NCI-H187 treated with DMSO at 0.1 percent for 48 hours (cell line): Measurements from ENCODE around the gene TBPL1.
A peak's percentile ranks its signal among the peaks of the same experiment; 100 is the strongest.
"Not testable (repeated sequence)": the region's sequence is repeated elsewhere in the genome, so short reads cannot be mapped to it uniquely, and the experiment has no call there.

Experiments
- DNase-seq: peaks from one replicate; lab custom pipeline; 2025; lab: John Stamatoyannopoulos, UW

TBPL1 gene

DNA sequence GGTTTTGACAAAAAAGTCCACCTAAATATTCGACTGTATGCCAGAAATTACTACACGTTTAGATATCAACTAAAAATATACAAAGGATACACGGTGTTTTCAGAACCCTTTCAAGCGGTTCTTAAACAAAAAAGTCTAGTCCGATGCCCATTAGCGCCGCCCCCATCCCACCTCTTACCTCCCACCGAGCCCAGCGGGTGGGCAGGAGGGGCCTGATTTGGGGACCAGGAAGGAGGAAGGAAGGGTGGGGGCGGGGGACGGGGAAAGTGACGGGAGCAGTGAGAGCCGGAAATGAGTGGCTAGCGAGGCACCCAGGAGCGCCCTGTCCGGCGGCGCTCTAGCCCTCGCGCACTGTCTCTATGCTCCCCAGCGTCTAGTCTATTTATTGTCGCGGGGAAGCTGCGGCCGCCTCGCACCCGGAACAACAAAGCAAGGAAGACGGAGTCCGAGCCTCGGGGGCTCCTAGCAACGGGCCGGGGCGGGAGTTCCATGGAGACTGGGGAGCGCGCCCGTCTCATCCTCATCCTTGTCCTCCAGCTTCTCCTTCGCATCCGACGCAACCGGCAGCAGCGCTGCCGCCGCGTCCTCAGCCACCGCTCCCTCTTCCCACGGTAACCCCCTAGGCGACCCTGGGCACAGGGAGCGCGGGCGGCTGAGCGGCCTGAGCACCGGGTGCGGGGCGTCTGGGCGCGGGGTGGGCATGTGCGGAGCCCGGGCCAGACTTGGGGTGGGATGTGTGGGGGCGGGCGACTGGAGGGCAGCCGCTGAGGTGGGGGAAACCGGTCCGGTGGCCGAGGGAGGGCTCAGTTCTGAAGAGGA is at the start of gene TBPL1:
Gene TBPL1, plus strand, starts transcription at position 410 of the 819 bp plus-strand sequence. CDS start 26,902 bp downstream, outside the sequence.
- peak; percentile 80 for DNase-seq

DNA sequence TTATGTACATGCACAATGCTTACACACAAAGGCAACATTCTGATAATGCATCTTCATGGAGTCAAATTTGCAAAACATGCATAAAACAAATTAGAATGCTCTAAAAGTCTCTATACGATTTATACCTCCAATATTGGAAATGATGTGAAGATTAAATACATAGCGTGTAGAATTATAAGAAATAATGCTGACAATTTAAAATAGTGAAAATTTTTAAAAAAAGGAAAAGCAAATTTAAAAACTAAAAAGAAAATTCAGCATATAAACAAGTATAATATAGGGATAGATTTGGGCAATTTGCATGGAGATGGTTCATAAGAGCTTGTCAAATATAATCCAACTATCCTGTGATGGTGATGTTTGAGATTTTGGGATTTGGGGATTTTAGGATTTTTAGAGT is 49.2 kb upstream of the TBPL1 start:
- no peak for DNase-seq

DNA sequence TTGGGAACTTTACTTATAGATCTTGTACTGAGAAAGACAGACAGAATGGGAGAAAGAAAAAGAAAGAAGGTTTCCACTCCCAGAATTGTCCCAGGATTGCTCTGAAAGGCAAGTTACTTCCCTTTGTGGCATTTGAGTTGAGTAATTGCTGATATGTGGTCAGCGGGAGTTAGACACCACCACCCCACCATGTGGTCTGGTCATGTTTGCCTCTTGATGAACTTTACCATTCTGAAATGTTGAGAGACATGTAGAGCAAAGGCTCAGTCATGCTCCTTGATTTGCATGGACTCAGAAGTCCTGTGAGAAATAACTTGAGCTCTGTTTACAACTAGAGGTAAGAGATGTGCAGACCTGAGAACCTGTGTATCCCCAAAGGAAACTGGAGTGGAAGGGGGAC is 47.0 kb upstream of the TBPL1 start:
- no peak for DNase-seq

DNA sequence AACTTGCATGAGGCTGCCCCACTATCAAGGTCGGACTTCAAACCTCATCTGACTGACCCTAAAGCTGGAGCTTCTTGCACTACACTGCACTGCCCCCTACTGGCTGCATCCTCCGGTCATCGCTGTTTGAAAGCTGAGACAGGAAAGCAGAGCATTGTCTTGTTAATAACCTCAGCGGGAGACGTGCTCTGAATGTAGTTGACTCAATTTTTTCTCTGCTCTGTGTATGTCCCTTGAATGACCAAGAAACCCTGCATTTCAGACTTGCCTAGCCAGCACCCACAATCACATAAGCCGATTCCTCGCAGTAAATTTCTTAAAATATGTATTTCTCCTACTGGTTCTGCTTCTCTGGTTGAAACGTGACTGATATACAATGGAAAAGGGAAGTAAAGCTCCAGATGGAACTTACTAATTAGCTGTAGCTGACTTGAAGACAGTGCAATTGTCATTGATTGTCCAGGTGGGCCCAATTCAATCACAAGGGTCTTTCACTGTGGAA is 36.3 kb upstream of the TBPL1 start:
- DNase-seq = peak; percentile 59

- DNase-seq = no peak
These were observed 35.2 kb upstream of the TBPL1 start for GRCh38 chr6:133917781-133918180.

DNA sequence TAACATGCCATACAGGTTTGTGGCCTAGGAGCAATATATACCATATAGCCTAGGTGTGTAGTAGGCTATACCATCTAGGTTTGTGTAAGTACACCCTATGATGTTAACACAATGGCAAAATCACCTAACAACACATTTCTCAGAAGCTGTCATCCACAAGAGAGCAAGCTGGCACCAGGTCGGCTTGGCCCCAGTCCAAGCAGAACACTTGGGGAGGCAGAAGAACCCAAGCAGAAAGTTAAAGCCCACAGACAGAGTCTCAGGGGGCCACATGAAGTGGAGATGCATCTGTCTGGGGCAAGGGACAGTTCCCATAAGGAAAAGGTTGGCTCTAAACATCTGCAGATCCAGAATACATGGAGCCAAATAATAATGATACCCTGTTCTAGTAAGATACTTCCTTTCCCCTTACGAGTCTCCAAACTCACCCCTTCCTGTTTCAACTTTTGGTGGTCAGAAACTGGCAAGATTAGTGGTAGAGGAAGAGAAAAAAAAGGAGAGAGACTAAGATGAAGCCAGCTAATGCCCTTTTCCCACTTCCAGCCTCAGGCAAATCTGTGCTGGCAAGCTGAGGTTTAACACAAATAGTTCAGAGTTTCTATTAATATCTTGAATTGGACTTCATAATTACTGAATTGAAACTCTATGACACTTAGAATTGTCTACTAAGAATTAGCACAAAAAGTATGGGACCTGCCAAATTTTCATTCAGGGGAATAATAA is 34.7 kb upstream of the TBPL1 start:
- DNase-seq = no peak

- no peak for DNase-seq
These were observed 33.7 kb upstream of the TBPL1 start for GRCh38 chr6:133919362-133919761.

DNA sequence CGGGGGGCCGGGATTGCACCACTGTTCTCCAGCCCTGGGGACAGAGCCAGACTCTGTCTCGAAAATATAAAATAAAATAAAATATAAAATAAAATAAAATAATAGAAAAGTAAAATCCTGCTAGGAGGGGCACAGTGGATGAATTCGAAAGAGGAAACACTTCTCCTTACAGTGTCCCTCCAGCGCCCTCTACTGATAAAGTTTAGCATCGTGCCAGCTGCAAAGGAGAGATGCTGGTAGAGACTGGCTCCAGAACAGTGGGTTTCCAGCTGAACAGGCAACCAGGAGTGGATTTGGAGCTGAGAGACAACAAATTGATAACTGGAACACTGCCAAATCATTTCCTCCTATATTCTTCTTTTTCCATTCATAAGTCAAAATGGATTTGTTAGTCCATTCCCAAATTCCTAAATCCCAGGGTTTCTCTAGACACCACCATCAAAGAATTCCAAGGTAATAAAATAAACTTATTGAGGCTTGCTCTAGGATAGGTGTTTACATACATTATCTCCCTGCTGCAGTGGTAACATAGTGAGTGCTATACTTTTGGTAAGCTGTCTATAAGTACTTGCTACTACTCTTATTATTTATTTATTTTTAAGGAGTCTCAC is 31.7 kb upstream of the TBPL1 start:
- DNase-seq = peak; percentile 52

GRCh38 chr6:133923938-133924593 is 29.0 kb upstream of the TBPL1 start:
- peak; percentile 44 for DNase-seq

GRCh38 chr6:133931221-133931620 is 21.8 kb upstream of the TBPL1 start:
- DNase-seq = not testable (repeated sequence)

GRCh38 chr6:133936352-133936751 is 16.7 kb upstream of the TBPL1 start:
- DNase-seq = not testable (repeated sequence)

DNA sequence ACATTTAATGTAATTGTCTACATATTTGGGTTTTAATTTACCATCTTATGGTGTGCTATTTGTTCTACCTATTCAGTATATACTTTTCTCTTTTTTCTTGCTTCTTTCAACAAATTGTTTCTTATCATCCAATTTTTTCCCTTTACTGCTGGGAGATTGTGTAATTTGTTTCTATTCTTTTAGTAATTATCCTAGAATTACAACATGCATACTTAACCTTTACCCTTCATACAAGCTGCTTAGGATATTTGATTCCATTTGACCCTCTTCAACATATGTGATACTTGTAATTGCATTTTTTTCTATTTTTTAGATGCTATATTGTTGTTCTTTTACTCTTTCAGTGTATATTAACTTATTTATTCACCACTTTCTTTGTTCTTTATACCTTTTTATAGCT is 15.1 kb upstream of the TBPL1 start:
- DNase-seq = no peak

GRCh38 chr6:133938533-133938932 is 14.5 kb upstream of the TBPL1 start:
- no peak for DNase-seq

DNA sequence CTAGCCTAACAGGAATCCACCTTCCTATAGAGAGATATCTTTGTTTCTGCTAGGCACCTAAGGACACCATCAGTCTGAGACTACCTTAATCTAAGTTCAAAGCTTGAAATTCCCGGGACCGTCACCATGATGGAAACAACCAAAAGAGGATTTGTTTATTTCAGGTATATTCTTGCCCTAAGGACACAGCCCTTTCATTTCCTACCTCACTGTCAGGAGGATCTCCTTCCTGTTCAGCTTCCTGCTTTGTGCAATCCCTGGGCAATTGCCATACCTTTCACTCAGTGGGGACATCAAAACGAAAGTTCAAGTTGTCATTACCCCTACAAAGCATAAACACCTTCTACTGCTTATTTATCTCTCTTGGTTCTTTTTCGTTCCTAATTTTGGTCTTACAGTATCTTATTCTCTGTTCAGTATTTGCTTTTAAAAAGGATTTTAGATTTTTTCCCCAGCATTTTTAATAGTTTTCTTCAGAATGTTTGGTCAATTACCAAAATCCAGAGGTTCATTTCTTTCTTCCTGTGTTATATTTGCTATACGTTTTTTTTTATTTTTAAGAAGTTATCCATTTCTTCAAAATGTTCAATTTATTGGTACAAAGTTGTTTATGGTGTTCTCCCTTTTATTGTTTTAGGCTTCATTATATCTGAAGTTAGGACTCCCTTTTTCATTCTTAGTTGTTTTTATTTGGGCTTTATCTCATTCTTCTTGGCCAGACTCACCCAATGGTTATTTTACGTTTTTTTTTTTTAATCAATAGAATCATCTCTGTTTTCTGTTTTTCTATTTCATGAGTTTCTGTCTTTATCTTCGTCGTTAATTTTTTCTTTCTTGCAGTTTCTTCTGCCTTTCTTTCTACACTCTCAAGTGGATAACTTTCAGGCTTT is 13.0 kb upstream of the TBPL1 start:
- no peak for DNase-seq

GRCh38 chr6:133945158-133945557 is 7.9 kb upstream of the TBPL1 start:
- no peak for DNase-seq

DNA sequence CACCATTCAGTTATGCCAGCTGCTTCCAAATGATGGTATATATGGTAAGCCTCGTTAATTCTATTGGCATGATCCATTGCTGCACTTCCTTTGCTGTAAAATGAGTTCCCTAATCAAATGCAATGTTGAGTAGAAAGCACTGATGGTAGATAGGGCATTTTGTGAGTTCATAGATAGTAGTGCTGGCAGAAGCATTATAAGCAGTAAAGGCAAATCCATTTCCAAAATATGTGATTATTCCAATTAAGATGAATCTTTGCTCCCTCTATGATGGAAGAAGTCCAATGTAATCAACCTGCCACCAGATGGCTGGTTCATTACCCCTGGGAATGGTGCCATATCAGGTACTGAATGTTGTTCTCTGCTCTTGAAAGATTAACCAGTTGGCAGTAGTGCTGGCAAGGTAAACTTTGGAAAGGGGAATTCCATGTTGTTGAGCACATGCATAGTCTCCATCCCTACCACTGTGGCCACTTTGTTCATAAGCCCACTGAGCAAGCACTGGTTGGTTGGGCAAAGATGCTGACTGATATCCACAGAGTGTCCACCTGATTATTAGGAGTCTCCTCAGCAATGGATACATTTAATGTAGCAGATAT is 5.6 kb upstream of the TBPL1 start:
- no peak for DNase-seq

GRCh38 chr6:133948472-133948871 is 4.6 kb upstream of the TBPL1 start:
- DNase-seq = no peak

GRCh38 chr6:133951227-133951626 is 1.8 kb upstream of the TBPL1 start:
- no peak for DNase-seq

- DNase-seq = no peak
These were observed 876 bp upstream of the TBPL1 start for GRCh38 chr6:133951881-133952814.
